HEK293 (cell line): ENCODE data around the gene SYNPO2.

Experiments
- CTCF ChIA-PET: fragments of 350-600 bp; formaldehyde crosslinking; extraction: SDS; loops from one replicate; lab custom pipeline; 2021; ENCODE audit warnings: antibody characterized with exemption; lab: Yijun Ruan, JAX
- POLR2A ChIA-PET: fragments of 300-600 bp; formaldehyde crosslinking; extraction: SDS; loops from one replicate; lab custom pipeline; 2020; ENCODE audit warnings: antibody characterized with exemption, inconsistent platforms; lab: Yijun Ruan, JAX
- H3K27ac ChIP-seq: fragments of 200-500 bp; sonication (Bioruptor generic); 2 replicates; pipeline ENCODE4 v1.5.1; 2014; ENCODE audit warnings: low read depth, low read length, control low read depth, inconsistent platforms; ENCODE audit errors: extremely low read depth
- H3K36me3 ChIP-seq, 2 experiments: fragments of 200-500 bp in 1 of 2; sonication (Bioruptor generic) in 1 of 2; 1 replicate in 1 of 2; 2 replicates in 1 of 2; pipeline ENCODE4 v1.5.1; 2014 to 2017; ENCODE audit warnings: inconsistent platforms in 2 of 2, low read length in 2 of 2; ENCODE audit not compliant: control insufficient read depth in 2 of 2, insufficient read depth in 1 of 2
- H3K4me1 ChIP-seq: fragments of 200-500 bp; sonication (Bioruptor generic); 2 replicates; pipeline ENCODE4 v1.5.1; 2014; ENCODE audit warnings: mild to moderate bottlenecking, low read length, inconsistent platforms; ENCODE audit not compliant: control insufficient read depth, insufficient read depth
- H3K4me3 ChIP-seq: 2 replicates; pipeline ENCODE4 v1.5.1; 2011; ENCODE audit warnings: low read depth, mild to moderate bottlenecking, control low read depth, low read length, moderate library complexity
- H3K9me3 ChIP-seq: fragments of 200-500 bp; sonication (Bioruptor generic); 2 replicates; pipeline ENCODE4 v1.5.1; 2014; ENCODE audit warnings: low read depth, low read length, inconsistent platforms; ENCODE audit not compliant: control insufficient read depth, insufficient read depth
- CTCF ChIP-seq: fragments of 450-650 bp; formaldehyde crosslinking; IDR thresholded peaks from 2 replicates; pipeline ENCODE4 v1.5.1; 2016; ENCODE audit warnings: missing biosample characterization, missing genetic modification characterization
- GLI2 ChIP-seq: fragments of 450-650 bp; formaldehyde crosslinking; IDR thresholded peaks from 2 replicates; pipeline ENCODE4; 2017; ENCODE audit warnings: missing biosample characterization, missing genetic modification characterization, low read depth, borderline replicate concordance
- MYNN ChIP-seq: fragments of 450-650 bp; formaldehyde crosslinking; IDR thresholded peaks from 2 replicates; pipeline ENCODE4 v1.5.1; 2016; ENCODE audit warnings: missing biosample characterization, missing genetic modification characterization, borderline replicate concordance
- OSR2 ChIP-seq: fragments of 450-650 bp; formaldehyde crosslinking; IDR thresholded peaks from 2 replicates; pipeline ENCODE4 v1.5.1; 2016; ENCODE audit warnings: missing biosample characterization, missing genetic modification characterization
- RBAK ChIP-seq: fragments of 450-650 bp; formaldehyde crosslinking; IDR thresholded peaks from 2 replicates; pipeline ENCODE4 v1.5.1; 2016; ENCODE audit warnings: missing biosample characterization, missing genetic modification characterization
- SALL2 ChIP-seq: fragments of 450-650 bp; formaldehyde crosslinking; IDR thresholded peaks from 2 replicates; pipeline ENCODE4 v1.5.0; 2017; ENCODE audit warnings: missing biosample characterization, mild to moderate bottlenecking, missing genetic modification characterization, borderline replicate concordance
- SETDB1 ChIP-seq: IDR thresholded peaks from one replicate; pipeline ENCODE4 v1.6.1; 2017; ENCODE audit warnings: mild to moderate bottlenecking, low read length, moderate library complexity, mixed read lengths; ENCODE audit not compliant: insufficient read length
- TRIM28 ChIP-seq: IDR thresholded peaks from 2 replicates; pipeline ENCODE4 v1.6.1; 2011; ENCODE audit warnings: low read length, control low read depth, borderline replicate concordance
- ZEB2 ChIP-seq: fragments of 450-650 bp; formaldehyde crosslinking; IDR thresholded peaks from 2 replicates; pipeline ENCODE4 v1.5.1; 2016; ENCODE audit warnings: missing biosample characterization, missing genetic modification characterization
- ZFP3 ChIP-seq: fragments of 450-650 bp; formaldehyde crosslinking; IDR thresholded peaks from 2 replicates; pipeline ENCODE4 v1.5.1; 2016; ENCODE audit warnings: low read depth, missing biosample characterization, missing genetic modification characterization
- ZFP69B ChIP-seq: fragments of 450-650 bp; formaldehyde crosslinking; IDR thresholded peaks from 2 replicates; pipeline ENCODE4 v1.5.1; 2016; ENCODE audit warnings: missing biosample characterization, missing genetic modification characterization
- ZNF133 ChIP-seq: fragments of 450-650 bp; formaldehyde crosslinking; IDR thresholded peaks from 2 replicates; pipeline ENCODE4 v1.5.1; 2016; ENCODE audit warnings: missing biosample characterization, missing genetic modification characterization
- ZNF184 ChIP-seq: fragments of 450-650 bp; IDR thresholded peaks from 2 replicates; pipeline ENCODE4 v1.5.1; 2018; ENCODE audit warnings: missing biosample characterization, mild to moderate bottlenecking, missing genetic modification characterization
- ZNF211 ChIP-seq: fragments of 450-650 bp; formaldehyde crosslinking; IDR thresholded peaks from 2 replicates; pipeline ENCODE4 v1.5.1; 2016; ENCODE audit warnings: low read depth, missing biosample characterization, missing genetic modification characterization
- ZNF248 ChIP-seq: fragments of 450-650 bp; formaldehyde crosslinking; IDR thresholded peaks from 2 replicates; pipeline ENCODE4 v1.5.1; 2017; ENCODE audit warnings: missing biosample characterization, missing genetic modification characterization
- ZNF266 ChIP-seq: fragments of 450-650 bp; formaldehyde crosslinking; IDR thresholded peaks from 2 replicates; pipeline ENCODE4 v1.5.1; 2016; ENCODE audit warnings: missing biosample characterization, missing genetic modification characterization, low read depth
- ZNF335 ChIP-seq: fragments of 450-650 bp; formaldehyde crosslinking; conservative IDR thresholded peaks from 2 replicates; pipeline ENCODE4 v1.5.1; 2016; ENCODE audit warnings: missing biosample characterization, missing genetic modification characterization
- ZNF404 ChIP-seq: fragments of 450-650 bp; formaldehyde crosslinking; IDR thresholded peaks from 2 replicates; pipeline ENCODE4 v1.5.1; 2017; ENCODE audit warnings: missing biosample characterization, missing genetic modification characterization
- ZNF416 ChIP-seq: fragments of 450-650 bp; formaldehyde crosslinking; IDR thresholded peaks from 2 replicates; pipeline ENCODE4 v1.5.1; 2016; ENCODE audit warnings: missing biosample characterization, missing genetic modification characterization
- ZNF610 ChIP-seq: fragments of 450-650 bp; formaldehyde crosslinking; IDR thresholded peaks from 2 replicates; pipeline ENCODE4 v1.5.1; 2016; ENCODE audit warnings: missing biosample characterization, missing genetic modification characterization, borderline replicate concordance
- ZNF747 ChIP-seq: fragments of 450-650 bp; formaldehyde crosslinking; IDR thresholded peaks from 2 replicates; pipeline ENCODE4 v1.5.1; 2016; ENCODE audit warnings: missing biosample characterization, missing genetic modification characterization
- ZNF768 ChIP-seq: fragments of 450-650 bp; formaldehyde crosslinking; IDR thresholded peaks from 2 replicates; pipeline ENCODE4 v1.5.1; 2018; ENCODE audit warnings: missing biosample characterization, mild to moderate bottlenecking, missing genetic modification characterization
- ZNF843 ChIP-seq: fragments of 450-650 bp; formaldehyde crosslinking; IDR thresholded peaks from 2 replicates; pipeline ENCODE4 v1.5.1; 2016; ENCODE audit warnings: missing biosample characterization, missing genetic modification characterization
- ZSCAN16 ChIP-seq: fragments of 450-650 bp; formaldehyde crosslinking; IDR thresholded peaks from 2 replicates; pipeline ENCODE4 v1.5.1; 2016; ENCODE audit warnings: missing biosample characterization, missing genetic modification characterization
- ZSCAN5A ChIP-seq: fragments of 450-650 bp; formaldehyde crosslinking; IDR thresholded peaks from 2 replicates; pipeline ENCODE4 v1.5.1; 2016; ENCODE audit warnings: missing biosample characterization, missing genetic modification characterization

SYNPO2 gene

GRCh38 chr4:118935819-118936218 is 47.2 kb downstream of the SYNPO2 start:
- H3K36me3 ChIP-seq, result no peaks in the 10 kb centered on the region
- no peaks in the 10 kb centered on the region for H3K9me3 ChIP-seq
- H3K27ac ChIP-seq, result no peak overlapping the region
- ChIA-PET POLR2A (no interaction called here), CTCF (no interaction called here)
- TF ChIP-seq ZNF211 (tag by site-specific recombination) (no peak), SALL2 (tag by site-specific recombination) (no peak), CTCF (no peak), ZFP3 (tag by site-specific recombination) (no peak), ZEB2 (tag by site-specific recombination) (no peak), SETDB1 (no peak), ZNF416 (tag by site-specific recombination) (no peak), ZNF184 (tag by site-specific recombination) (no peak), ZSCAN16 (no peak), TRIM28 (no peak), OSR2 (tag by site-specific recombination) (no peak), ZNF133 (no peak), ZNF843 (tag by site-specific recombination) (no peak), MYNN (tag by site-specific recombination) (no peak), ZNF266 (tag by site-specific recombination) (no peak), ZNF610 (tag by site-specific recombination) (no peak)
- no peak overlapping the region for H3K4me3 ChIP-seq
- H3K4me1 ChIP-seq, result no peaks in the 10 kb centered on the region

GRCh38 chr4:118936406-118936805 is 47.8 kb downstream of the SYNPO2 start:
- Histone ChIP-seq H3K36me3 (no peaks in the 10 kb centered on the region), H3K9me3 (no peaks in the 10 kb centered on the region), H3K4me3 (no peak overlapping the region), H3K27ac (no peak overlapping the region), H3K4me1 (no peaks in the 10 kb centered on the region)
- CTCF ChIA-PET, result no interaction called here
- TF ChIP-seq ZNF248 (tag by site-specific recombination) (no peak), ZNF133 (no peak), ZNF768 (tag by site-specific recombination) (no peak), ZSCAN5A (tag by site-specific recombination) (no peak), ZNF610 (tag by site-specific recombination) (no peak), ZNF747 (no peak), ZNF211 (tag by site-specific recombination) (no peak), ZNF335 (tag by site-specific recombination) (no peak), ZNF404 (tag by site-specific recombination) (no peak), GLI2 (no peak), RBAK (tag by site-specific recombination) (no peak), ZFP69B (tag by site-specific recombination) (no peak)
- POLR2A ChIA-PET, result no interaction called here
